Dermis microvascular lymphatic vessel endothelial cell (primary cell): ENCODE data around the gene LRRN4. TPM values are rescaled to one million over a fixed set of nuclear protein-coding genes. Genes with fewer than 3 reads are reported as not detected.

Source experiments
- total RNA-seq: library from RNA; depleted of rRNA; stranded (reverse); fragments of >200 nt; gene quantifications from 2 replicates; pipeline ENCODE4 v1.2.1, GENCODE V29; 2014

Gene LRRN4
- total RNA-seq, 1 donor from 2014 or later = not detected

Other genes with a start within 250 kb of the LRRN4 start
- gene CHGB, start 142.6 kb downstream of the LRRN4 start, total RNA-seq = under 0.01 and 0.13 TPM in 2 replicates
- gene TRMT6, start 103.5 kb downstream of the LRRN4 start, total RNA-seq = 4.2 and 5.2 TPM in 2 replicates
- 4.7 and 5.9 TPM in 2 replicates for gene MCM8, start 103.4 kb downstream of the LRRN4 start, total RNA-seq
- 34.1 and 41.1 TPM in 2 replicates for gene CRLS1, start 47.9 kb downstream of the LRRN4 start, total RNA-seq
- gene FERMT1, start 69.0 kb upstream of the LRRN4 start, total RNA-seq = 0.13 and 0.39 TPM in 2 replicates